Midbrain (tissue), 1 donor: ENCODE measurements around the gene CTDSPL2.
"Not testable (repeated sequence)": the region's sequence is repeated elsewhere in the genome, so short reads cannot be mapped to it uniquely, and the experiment has no call there.

Source experiments
- DNase-seq: peaks from one replicate; lab custom pipeline; 2025; lab: John Stamatoyannopoulos, UW

CTDSPL2 gene

DNA sequence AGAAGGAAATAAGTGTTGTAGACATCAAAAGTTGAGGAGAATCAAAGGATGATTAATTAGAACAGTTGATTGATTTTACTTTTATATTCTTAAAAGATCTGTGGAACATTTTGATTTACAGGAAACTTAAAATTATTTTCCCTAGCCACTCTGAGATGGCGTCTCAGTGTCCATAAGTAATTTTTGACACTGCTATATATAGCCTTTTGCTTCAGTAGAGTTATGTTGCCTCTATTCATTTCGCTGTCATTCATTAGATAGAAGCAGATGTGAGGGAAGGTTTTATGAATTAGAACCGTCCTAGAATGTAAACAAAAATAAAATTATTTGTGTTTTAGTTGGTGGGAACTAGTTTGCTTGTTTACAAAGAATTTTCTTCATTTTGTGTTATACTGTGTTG is 58.5 kb downstream of the CTDSPL2 start:
- DNase-seq: no peak

DNA sequence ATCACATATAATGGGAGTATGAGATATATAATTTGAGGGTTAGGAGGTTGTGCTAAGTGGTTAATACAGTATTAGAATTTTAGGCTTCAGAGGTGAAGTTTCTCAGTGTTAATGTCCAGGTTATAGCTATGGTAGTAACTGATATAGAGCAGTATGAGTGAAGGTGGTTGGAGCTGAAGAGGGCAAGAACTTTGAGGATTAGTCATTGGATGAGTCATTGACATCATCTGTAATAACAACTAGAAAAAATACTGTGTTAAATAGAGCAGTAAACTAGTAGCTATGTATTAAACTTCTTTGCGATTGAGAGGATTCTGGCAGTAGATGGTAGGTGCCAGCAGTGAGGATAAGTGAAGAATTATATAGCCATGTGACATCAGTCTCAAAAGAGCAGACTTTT is 62.0 kb downstream of the CTDSPL2 start:
- DNase-seq: no peak

DNA sequence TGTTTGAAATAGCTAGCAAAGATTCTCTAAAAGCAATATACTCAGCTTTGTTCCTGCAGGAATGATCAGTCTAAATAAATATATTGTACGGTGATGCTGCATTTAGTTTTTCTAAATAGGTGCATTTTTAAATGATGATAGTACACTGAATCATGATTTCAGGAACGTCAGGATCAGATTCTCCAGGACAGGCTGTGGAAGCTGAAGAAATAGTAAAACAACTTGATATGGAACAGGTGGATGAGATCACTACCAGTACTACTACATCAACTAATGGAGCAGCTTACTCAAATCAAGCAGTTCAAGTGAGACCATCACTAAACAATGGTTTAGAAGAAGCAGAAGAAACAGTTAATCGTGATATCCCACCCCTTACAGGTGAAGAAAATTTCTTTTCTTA is 63.2 kb downstream of the CTDSPL2 start:
- DNase-seq: no peak

DNA sequence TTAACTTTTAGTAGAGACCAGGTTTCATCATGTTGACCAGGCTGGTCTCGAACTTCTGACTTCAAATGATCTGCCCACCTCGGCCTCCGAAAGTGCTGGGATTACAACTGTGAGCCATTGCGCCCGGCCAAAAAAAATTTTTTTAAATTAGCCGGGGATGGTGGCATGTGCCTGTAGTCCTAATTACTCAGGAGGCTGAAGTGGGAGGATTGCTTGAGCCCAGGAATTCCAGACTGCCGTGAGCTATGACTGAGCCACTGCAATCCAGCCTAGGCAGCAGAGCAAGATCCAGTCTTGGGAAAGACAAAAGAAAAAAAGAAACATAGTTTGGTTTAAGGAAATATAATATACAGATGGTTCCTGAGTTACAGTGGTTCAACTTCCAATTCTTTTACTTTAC is 64.6 kb downstream of the CTDSPL2 start:
- no peak for DNase-seq

DNA sequence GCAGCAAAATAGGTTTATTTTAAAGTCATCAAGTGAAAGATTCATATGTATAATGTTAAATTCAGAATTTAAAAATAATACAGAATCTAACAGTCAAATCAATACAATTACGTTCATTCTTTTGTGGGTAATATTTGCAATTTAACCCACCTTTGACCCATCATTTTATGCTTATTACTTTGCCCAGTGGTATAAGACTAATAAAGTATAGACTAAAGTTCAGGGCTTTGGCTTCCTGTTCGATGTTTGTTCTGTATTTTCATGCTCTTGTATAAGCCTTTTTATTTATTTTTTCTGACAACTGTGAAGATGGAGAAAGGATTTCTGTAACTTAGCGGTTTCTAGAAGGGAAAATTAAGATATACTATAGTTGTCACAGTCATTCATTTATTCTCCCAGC is 65.2 kb downstream of the CTDSPL2 start:
- DNase-seq: no peak

DNA sequence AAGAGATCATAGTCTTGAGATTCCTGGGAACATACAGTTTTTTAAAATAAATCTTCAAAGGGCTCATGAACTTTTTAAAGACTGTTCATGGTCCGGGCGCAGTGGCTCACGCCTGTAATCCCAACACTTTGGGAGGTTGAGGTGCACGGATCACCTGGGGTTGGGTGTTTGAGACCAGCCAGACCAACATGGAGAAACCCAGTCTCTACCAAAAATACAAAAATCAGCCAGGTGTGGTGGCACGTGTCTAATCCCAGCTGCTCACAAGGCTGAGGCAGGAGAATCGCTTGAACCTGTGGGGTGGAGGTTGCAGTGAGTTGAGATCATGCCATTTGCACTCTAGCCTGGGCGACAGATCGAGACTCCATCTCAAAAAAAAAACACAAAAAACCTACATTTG is 68.1 kb downstream of the CTDSPL2 start:
- DNase-seq: no peak

DNA sequence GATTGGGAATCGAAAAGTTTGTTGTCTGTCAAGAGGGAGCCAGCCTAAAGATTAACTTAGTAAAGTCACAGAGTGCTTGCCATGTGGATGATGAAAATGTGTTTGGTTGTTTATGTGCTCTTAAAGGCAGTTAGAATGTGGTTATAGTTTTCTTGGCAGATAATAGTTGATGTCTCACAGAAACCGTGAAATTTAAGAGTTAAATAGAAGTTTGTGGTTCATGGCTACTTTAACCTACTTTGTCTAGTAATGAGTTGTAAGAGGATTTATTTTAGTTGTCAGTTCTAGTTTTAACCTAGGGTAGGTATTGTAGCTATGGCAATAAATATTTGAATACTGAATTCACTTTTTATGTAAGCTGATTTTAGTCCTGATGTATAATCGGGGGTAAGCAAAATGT is 73.1 kb downstream of the CTDSPL2 start:
- no peak for DNase-seq

DNA sequence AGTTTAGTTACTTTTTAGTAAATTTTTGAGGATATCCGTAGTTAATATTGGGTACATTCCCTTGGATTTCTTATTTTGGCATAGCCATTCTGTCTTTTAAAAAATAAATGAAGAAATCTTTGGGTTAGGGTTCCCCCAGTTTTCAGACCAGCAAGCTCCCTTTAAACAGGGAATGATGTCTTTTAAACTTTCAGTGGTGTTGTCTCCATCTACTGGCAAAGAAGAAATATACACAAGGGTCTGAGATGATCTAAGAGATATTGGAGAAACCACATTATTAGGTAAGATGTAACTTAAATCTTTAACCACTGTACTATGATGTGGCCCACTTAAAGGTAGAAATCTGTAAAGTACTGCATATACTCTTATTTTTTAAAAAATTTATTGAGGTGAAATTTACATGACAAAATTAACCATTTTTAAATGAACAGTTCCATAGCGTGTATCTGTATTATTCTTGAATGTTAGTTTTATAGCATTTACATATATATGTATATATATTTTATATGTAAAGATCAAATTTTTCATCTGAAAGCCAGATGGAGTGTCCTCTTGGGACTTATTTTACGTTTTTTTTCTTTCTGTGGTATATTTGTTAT is 74.4 kb downstream of the CTDSPL2 start:
- peak; percentile 37 for DNase-seq

DNA sequence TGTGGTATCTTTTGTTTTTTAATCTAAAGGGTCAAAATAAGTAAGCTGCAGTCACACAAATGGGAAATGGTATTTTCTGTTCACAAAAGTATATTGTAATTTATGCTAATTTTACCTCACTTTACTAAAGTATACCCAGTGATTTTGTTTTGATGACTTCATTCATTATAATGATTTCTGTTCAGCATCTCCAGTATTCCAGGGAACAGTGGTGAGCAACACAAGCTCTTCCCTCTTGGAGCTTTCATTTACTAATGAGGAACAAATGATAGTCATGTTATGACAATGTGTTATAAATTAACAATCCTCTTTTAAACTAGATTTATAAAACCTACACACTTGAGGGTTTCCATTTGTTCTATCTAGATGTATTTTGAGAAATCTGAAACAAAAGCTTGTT is 89.0 kb downstream of the CTDSPL2 start:
- no peak for DNase-seq

DNA sequence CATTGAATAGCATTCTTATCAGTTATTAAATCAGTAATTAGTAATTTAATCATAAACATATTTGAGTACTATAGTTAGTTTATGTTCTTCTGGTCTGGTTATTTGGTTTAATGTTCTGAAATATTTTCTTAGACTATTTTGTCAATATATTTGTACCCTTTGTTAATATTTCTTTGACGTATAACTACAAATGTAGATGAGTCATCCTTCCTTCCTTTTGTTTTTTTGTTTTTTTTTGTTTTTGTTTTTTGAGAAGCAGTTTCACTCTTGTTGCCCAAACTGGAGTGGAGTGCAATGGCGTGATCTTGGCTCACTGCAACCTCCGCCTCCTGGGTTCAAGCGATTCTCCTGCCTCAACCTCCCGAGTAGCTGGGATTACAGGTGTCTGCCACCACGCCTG is 92.1 kb downstream of the CTDSPL2 start:
- DNase-seq: no peak

DNA sequence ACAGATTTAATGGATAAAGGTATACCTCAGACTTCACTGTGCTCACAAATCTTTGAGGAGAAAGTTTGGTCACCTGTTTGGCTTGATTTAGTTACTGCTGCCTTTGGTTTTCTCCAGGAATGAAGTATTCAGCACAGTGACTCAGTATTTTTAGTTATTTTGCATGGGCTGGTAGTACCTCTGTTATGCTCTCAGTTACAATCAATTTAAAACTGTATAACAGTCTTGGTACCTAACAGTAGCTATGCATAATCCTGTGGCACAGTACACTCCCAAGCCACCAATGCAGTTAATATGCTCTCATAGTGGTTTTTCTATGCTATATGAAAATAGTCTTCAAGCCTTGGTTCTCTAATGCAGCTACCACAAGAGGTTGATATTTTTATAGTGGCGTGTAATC is 97.6 kb downstream of the CTDSPL2 start:
- no peak for DNase-seq

DNA sequence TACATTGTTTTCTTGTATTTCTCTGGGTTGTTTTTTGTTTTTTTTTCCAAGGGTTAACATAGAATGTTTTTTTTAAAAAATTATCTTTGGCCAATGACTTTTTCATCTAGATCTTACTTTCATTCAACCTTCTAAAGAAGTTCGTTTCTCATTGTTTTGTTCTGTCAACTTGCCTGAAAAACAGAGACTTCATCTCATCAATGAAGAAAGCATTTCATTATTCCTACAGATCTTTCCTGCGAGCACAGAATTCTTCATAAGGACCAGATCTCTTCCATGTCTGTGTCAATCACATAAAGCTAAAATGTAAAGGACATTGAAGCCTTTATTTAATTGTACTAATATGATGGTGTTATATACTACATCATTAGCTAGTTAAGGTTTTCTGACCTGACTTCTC is 99.8 kb downstream of the CTDSPL2 start:
- no peak for DNase-seq

DNA sequence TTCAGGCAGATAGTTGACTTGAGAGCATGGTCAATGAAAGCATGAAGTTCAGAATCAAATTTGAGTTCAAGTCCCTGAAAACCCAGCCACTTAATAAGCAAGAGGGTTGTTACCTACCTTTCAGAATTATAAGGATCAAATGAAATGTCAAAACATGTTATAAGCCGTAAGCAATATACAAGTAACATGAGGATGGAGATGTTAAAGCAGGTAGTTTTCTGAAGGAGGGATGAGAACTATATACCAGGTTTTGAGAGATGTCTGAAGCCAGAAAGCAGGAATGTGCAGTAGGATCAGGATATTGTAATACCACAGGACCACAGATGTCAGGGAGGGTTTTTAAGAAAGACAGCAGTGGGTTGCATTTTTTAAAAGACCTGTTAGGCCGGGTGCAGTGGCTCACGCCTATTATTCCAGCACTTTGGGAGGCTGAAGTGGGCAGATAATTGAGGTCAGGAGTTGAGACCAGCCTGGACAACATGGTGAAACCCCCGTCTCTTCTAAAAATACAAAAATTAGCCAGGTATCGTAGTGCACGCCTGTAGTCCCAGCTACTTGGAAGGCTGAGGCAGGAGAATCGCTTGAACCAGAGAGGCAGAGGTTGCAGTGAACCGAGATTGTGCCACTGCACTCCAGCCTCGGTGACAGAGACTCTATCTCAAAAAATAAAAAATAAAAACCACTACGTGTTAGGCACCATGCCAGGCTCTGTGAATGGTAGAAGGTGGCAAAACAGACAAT is 102.6 kb downstream of the CTDSPL2 start:
- DNase-seq: no peak

DNA sequence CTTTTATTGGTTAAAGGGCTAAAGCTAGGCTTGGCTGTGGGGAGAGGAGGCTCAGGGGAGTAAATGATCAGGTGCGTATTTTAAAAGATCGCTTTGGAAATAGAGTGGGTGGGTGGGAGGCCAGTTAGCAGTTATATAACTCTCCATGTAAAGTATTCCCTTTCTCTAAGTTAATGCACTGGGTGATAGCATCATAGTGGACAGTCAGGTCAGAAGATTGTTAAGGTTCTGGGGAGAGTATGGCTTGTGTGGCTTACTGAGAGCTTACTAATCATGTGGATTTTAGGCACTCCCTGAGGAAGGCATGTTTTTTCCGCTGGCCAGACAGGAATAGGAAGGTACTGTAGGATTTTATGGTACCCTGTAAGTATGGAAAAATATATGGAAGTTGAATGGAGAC is 103.2 kb downstream of the CTDSPL2 start:
- DNase-seq: no peak

DNA sequence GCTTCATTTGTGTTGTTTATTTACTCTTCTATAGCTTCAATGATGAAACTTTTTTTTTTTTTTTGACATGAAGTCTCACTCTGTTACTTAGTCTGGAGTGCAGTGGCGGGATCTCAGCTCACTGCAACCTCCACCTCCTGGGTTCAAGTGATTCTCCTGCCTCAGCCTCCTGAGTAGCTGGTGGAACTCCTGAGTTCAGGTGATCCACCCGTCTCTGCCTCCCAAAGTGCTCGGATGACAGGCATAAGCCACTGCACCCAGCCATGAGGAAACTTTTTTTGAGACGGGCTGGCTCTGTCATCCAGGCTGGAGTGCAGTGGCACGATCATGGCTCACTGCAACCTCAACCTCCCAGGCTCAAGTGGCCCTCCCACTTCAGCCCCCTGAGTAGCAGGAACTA is 104.8 kb downstream of the CTDSPL2 start:
- not testable (repeated sequence) for DNase-seq

DNA sequence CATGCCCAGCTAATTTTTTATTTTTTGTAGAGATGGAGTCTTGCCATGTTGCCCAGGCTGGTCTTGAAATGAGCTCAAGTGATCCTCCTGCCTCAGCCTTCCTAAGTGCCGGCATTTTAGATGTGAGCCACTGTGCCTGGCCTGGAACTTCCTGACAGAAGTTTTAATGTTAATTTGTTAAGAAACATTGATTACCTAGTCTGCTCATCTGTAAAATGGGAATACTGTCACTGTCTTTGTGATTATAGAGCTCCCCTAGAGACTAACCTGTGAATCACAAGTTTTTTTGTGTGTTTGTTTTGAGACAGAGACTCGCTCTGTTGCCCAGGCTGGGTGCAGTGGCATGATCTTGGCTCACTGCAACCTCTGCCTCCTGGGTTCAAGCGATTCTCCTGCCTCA is 105.3 kb downstream of the CTDSPL2 start:
- DNase-seq: no peak

DNA sequence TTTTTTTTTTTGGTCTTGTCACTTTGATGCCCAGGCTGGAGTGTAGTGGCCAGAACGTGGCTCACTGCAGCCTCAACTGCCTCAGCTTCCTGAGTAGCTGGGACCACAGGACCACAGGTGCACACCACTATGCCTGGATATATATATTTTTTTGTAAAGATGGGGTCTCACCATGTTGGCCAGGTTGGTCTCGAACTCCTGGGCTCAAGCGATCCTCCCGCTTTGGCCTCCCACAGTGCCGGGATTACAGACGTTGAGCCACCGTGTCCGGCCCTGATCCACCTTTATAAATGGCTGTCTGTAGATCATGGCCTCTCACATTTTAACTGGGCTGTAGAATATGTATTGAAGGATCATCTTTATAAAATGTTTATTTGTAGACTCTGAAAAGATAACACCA is 107.7 kb downstream of the CTDSPL2 start:
- DNase-seq: no peak

DNA sequence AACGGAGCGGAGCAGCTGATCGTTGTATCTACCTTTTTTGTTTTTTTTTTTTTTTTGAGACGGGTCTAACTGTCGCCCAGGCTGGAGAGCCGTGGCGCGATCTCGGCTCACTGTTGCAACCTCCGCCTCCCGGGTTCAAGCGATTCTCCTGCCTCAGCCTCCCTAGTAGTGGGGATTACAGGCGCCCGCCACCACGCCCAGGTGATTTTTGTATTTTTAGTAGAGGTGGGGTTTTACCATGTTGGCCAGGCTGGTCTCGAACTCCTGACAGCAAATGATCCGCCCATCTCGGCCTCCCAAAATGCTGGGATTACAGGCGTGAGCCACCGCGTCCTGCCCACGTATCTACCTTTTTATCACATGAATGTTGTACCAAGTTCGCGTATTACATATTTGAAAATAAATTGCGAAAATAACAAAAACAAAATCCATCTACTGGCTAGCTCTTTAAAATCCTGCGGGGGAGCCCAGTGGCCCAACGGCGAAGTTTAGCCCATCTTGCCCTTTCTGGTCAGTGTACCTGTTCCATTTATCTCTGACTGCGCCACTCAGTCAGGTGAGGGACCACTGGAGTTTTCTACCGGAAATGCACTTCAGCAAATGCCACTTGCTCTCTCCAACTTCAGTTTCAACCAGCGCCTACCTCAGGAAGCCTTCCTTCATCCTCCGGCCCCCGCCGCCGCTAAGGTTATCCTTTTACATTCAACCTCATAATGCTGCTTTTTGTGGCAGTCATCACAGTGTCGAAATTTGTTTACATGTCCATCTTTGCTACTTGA is 108.3 kb downstream of the CTDSPL2 start:
- no peak for DNase-seq

DNA sequence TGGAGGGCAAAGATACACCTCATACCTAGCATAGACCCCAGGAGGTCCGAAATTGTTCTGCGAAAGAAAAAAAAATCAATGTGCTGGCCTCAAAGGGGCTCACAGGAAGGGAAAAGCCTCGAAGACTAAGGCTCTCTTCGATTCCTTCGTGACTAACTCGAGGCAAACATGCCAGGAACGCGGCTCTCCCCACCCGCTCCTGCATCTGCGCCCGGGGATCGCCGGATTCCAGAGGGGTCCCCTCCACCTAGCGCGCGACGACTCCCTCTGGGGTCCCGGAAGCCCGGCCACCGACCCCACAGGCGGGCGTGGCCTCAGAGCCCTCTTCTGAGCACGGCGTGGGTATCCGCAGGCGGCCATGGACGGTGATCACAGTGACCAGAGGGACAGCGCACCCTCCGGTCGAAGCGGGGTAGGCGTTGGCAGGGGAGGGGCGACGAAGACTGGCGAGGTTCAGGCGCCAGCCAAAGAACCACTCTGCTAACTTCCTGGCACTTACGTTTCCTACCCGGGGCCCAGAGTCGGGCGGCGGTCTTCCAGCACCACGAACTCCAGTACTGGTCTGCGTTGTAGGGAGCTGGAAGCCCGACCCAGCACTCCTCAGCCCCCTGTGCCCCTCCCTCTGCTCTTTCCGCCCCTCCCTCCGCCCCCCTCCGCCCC is 109.0 kb downstream of the CTDSPL2 start:
- DNase-seq: peak; percentile 90

DNA sequence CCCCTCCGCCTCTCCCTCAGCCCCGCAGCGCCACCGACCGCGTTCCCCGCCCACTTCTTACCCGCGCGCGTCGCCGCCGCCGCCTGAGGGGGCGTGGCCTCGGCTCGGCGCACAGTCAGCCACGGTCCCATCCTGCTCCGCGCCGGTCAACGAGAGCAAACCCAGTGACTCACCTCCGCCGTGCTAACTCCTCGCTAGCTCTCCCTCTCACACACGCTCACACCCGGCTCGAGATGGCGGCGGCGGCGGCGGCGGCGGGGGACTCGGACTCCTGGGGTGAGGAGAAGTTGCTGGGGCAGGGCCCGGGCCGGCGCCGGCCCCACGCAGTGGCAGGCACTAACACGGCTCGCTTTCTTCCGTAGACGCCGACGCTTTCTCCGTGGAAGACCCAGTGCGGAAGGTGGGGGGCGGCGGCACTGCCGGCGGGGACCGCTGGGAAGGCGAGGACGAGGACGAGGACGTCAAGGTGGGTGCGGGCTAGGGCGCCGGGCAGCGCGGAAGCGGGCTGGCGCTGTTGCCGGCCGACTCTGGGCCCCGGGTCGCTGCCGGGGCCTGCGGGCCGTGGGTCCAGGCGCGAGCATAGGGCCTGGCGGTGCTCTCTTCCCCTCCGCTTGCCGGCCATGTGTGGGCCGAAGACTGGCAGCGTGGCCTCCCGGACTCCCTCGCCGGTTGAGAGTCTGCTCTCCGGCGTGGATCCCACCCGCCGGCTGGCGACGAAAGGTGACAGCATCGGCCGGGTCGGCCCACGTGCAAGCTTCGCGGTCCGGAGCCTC is 109.7 kb downstream of the CTDSPL2 start, which contains the start of gene EIF3J:
Gene EIF3J (plus strand): TSS at position 186 of the 773 bp plus-strand sequence. CDS start 48 bp downstream, at position 234.
- peak; percentile 97 for DNase-seq

DNA sequence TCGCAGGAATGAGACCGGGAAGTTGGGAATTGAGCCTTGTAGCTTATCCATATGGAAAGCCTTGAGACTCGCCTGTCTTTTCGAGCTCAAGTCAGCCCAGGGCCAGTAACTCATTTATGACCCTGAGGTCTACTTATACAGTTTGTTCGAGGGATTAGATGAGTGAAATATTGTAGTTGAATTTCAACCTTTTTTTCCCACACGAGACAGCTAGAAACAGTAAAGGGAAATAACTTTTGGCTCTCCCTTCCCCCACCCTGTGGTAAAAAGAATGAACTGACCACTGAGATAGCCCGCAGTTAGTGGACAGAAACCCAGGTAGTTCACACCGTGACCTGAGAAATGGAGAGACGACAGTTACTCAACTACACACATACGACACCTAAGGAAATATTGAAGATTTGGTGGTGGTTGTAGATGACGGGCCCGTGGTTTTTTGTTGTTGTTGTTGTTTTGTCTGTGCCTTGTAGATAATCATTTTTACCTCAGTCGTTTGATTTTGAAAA is 110.4 kb downstream of the CTDSPL2 start:
- DNase-seq: no peak
